Gastroesophageal sphincter (tissue), 3 donors: ENCODE results near the gene FOXK1.

Source experiments
- POLR2A ChIP-seq, 2 donors: fragments of 450-650 bp; IDR thresholded peaks; one replicate each; pipeline ENCODE4 v1.6.1; 2017; ENCODE audit warnings: antibody characterized with exemption in 2 of 2, mild to moderate bottlenecking in 2 of 2, moderate library complexity in 1 of 2
- TF ChIP-seq, protein P1 (sequence below), 4 experiments: fragments of 200-600 bp in 2 of 4; fragments of 450-650 bp in 2 of 4; sonication (generic) in 1 of 4; IDR thresholded peaks; one replicate each; pipeline ENCODE4 v1.5.1; 2017 to 2019; ENCODE audit warnings: antibody characterized with exemption in 4 of 4, mild to moderate bottlenecking in 2 of 4, moderate library complexity in 2 of 4

DNA sequence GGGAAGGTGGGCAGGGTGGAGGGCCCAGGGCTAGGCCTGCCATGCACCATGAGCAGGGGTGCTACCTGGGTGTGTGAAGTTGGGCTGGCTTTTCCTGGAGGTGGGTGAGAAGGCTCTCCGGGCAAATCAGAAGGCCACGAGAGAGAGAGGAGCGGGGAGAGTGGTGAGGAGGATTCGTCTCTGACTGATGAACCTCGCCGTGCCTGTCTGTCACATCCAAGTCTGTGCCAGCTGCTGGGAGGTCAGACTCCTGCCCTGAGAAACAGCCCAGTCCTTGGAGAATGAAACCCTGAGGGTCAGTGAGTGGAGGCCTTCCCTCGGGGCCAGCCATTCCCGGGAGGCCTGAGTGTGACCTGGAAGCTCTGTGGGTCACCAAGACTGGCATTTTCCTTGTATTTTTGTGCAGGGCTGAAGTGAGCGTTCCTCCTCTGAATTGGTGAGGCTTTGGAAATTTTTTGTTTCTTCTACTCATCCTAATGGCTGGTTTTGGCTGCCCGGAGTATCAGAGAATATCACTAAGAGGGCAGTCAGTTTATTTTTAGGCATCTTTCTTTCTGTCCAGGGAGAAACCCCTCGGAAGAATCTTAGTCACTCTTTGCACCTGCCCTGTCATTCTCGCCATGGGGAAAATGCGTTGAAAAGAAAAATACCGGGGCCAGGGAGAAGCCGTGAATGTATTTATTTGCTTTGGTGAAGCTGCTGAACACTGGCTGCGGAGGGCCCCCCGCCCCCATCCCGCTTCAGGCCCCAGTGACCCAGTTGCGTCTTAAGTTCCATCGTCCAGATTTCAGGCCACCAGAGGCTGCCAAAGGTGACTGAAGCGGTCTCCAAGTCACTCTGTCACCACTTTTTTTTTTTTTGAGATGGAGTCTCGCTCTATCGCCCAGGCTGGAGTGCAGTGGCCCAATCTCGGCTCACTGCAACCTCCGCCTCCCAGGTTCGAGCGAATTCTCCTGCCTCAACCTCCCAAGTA is 86.8 kb downstream of the FOXK1 start:
- no peak for TF ChIP-seq POLR2A (IDR thresholded peaks at IDR 0.05)
- TF ChIP-seq, protein P1, sequence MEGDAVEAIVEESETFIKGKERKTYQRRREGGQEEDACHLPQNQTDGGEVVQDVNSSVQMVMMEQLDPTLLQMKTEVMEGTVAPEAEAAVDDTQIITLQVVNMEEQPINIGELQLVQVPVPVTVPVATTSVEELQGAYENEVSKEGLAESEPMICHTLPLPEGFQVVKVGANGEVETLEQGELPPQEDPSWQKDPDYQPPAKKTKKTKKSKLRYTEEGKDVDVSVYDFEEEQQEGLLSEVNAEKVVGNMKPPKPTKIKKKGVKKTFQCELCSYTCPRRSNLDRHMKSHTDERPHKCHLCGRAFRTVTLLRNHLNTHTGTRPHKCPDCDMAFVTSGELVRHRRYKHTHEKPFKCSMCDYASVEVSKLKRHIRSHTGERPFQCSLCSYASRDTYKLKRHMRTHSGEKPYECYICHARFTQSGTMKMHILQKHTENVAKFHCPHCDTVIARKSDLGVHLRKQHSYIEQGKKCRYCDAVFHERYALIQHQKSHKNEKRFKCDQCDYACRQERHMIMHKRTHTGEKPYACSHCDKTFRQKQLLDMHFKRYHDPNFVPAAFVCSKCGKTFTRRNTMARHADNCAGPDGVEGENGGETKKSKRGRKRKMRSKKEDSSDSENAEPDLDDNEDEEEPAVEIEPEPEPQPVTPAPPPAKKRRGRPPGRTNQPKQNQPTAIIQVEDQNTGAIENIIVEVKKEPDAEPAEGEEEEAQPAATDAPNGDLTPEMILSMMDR (IDR thresholded peaks at IDR 0.05): no peak
